Vagina (tissue), 2 donors: ENCODE results near the gene SMIM21. TPM values are rescaled to one million over a fixed set of nuclear protein-coding genes. Genes with fewer than 3 reads are reported as not detected.

Experiments
- DNase-seq, 2 donors: peaks; one replicate each; pipeline ENCODE4 v3.0.0-alpha.2; 2017; ENCODE audit errors: extremely low spot score in 2 of 2
- H3K27ac ChIP-seq: fragments of 200-600 bp; sonication (generic); one replicate; pipeline ENCODE4 v1.5.1; 2019
- H3K27me3 ChIP-seq: fragments of 200-600 bp; sonication (generic); one replicate; pipeline ENCODE4 v1.5.1; 2019
- H3K36me3 ChIP-seq, 2 donors: fragments of 200-600 bp; sonication (generic); one replicate each; pipeline ENCODE4 v1.5.1; 2017 to 2019
- H3K4me1 ChIP-seq: fragments of 200-600 bp; sonication (generic); one replicate; pipeline ENCODE4 v1.5.1; 2019
- H3K4me3 ChIP-seq, 2 donors: fragments of 200-600 bp; sonication (generic); 1 replicate in 1 of 2; 2 replicates in 1 of 2; pipeline ENCODE4 v1.5.1; 2016 to 2019
- H3K9me3 ChIP-seq: fragments of 200-600 bp; sonication (generic); one replicate; pipeline ENCODE4 v1.5.1; 2019
- POLR2A ChIP-seq, 2 donors: fragments of 450-650 bp; IDR thresholded peaks; one replicate each; pipeline ENCODE4 v1.6.1; 2017; ENCODE audit warnings: antibody characterized with exemption in 2 of 2, mild to moderate bottlenecking in 2 of 2, moderate library complexity in 2 of 2
- POLR2AphosphoS5 ChIP-seq, 2 donors: sonication (generic); formaldehyde crosslinking; IDR thresholded peaks; one replicate each; pipeline ENCODE4 v1.9.0; 2017; ENCODE audit warnings: antibody characterized with exemption in 2 of 2, mild to moderate bottlenecking in 2 of 2, low read depth in 1 of 2; ENCODE audit not compliant: insufficient read depth in 1 of 2
- intact Hi-C: fragments of 100-400 bp; cut with DNase I; formaldehyde crosslinking; loops from one replicate; pipeline ENCODE4 v1.15.1; 2023
- total RNA-seq: library from RNA; depleted of rRNA; stranded (reverse); fragments of >200 nt; gene quantifications from one replicate; pipeline ENCODE4 v1.2.3, GENCODE V29; 2016
- TF ChIP-seq, protein P1 (sequence below), 3 experiments: fragments of 450-650 bp in 2 of 3; fragments of 200-600 bp in 1 of 3; sonication (generic) in 1 of 3; IDR thresholded peaks; one replicate each; pipeline ENCODE4 v1.5.1; 2017 to 2019; ENCODE audit warnings: antibody characterized with exemption in 3 of 3, mild to moderate bottlenecking in 2 of 3, moderate library complexity in 2 of 3

The SMIM21 gene
- total RNA-seq, 1 donor from 2014 or later, result not detected

GRCh38 chr18:75377926-75378325 is 49.6 kb downstream of the SMIM21 start:
- TF ChIP-seq POLR2A (IDR thresholded peaks at IDR 0.05) (no peak), POLR2AphosphoS5 (IDR thresholded peaks at IDR 0.05; ENCODE audit: insufficient read depth in 1 of 2, low read depth in 1 of 2) (no peak)
- TF ChIP-seq, protein P1, sequence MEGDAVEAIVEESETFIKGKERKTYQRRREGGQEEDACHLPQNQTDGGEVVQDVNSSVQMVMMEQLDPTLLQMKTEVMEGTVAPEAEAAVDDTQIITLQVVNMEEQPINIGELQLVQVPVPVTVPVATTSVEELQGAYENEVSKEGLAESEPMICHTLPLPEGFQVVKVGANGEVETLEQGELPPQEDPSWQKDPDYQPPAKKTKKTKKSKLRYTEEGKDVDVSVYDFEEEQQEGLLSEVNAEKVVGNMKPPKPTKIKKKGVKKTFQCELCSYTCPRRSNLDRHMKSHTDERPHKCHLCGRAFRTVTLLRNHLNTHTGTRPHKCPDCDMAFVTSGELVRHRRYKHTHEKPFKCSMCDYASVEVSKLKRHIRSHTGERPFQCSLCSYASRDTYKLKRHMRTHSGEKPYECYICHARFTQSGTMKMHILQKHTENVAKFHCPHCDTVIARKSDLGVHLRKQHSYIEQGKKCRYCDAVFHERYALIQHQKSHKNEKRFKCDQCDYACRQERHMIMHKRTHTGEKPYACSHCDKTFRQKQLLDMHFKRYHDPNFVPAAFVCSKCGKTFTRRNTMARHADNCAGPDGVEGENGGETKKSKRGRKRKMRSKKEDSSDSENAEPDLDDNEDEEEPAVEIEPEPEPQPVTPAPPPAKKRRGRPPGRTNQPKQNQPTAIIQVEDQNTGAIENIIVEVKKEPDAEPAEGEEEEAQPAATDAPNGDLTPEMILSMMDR (IDR thresholded peaks at IDR 0.05), result no peak
- no peaks in the 10 kb centered on the region for H3K36me3 ChIP-seq
- DNase-seq, result no peak
- H3K27me3 ChIP-seq, result no peaks in the 10 kb centered on the region
- H3K4me1 ChIP-seq, result no peaks in the 10 kb centered on the region
- intact Hi-C loops, result no loop called here
- H3K9me3 ChIP-seq, result no peaks in the 10 kb centered on the region
- no peak overlapping the region for H3K27ac ChIP-seq
- no peak overlapping the region for H3K4me3 ChIP-seq

DNA sequence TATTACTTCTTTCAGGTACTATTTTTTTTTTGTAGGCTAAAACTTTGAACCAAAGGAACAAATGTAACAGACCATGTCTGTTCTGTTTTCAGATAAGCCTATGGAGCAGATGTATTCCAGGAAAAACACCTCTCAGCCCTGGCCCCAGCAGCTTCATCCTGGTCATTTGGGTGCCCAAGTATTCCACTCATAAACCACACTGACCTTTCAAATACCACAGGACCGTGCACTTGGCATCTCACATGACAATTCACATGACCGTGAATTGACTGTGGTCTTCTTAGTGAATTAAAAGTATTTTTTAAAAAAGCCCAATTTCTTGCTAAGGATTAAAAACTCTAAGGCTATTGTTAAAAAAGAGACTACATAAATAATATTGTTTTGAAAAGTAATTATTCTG is 50.2 kb downstream of the SMIM21 start:
- TF ChIP-seq, protein P1 (IDR thresholded peaks at IDR 0.05), result no peak
- no peak for TF ChIP-seq POLR2AphosphoS5 (IDR thresholded peaks at IDR 0.05; ENCODE audit: insufficient read depth in 1 of 2, low read depth in 1 of 2)
- TF ChIP-seq POLR2A (IDR thresholded peaks at IDR 0.05), result no peak
- H3K36me3 ChIP-seq, result no peaks in the 10 kb centered on the region
- no peaks in the 10 kb centered on the region for H3K9me3 ChIP-seq
- H3K4me3 ChIP-seq, result no peak overlapping the region
- DNase-seq, result no peak
- H3K27ac ChIP-seq, result no peak overlapping the region
- intact Hi-C loops, result no loop called here
- no peaks in the 10 kb centered on the region for H3K4me1 ChIP-seq
- no peaks in the 10 kb centered on the region for H3K27me3 ChIP-seq

DNA sequence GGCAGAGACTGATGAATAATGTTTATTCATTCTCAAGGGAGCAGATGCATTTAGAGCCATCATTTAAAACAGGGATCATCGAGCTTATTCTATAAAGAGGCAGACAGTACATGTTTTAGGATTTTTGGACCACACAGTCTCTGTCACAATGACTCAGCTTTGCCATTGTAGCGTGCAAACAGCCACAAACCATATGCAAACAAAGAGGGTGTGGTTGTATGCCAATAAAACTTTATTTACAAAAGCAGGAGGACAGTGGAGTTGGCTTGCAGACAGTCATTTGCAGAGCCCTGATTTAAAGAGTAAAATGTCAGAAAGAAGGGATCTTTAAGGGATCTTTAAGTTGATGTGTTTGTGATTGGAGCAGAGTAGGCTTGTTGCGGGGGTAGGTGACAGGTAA is 51.5 kb downstream of the SMIM21 start:
- no peaks in the 10 kb centered on the region for H3K27me3 ChIP-seq
- H3K4me3 ChIP-seq, result no peak overlapping the region
- TF ChIP-seq, protein P1 (IDR thresholded peaks at IDR 0.05), result no peak
- TF ChIP-seq POLR2AphosphoS5 (IDR thresholded peaks at IDR 0.05; ENCODE audit: insufficient read depth in 1 of 2, low read depth in 1 of 2) (no peak), POLR2A (IDR thresholded peaks at IDR 0.05) (no peak)
- no peak for DNase-seq
- no peaks in the 10 kb centered on the region for H3K4me1 ChIP-seq
- no peaks in the 10 kb centered on the region for H3K9me3 ChIP-seq
- no peaks in the 10 kb centered on the region for H3K36me3 ChIP-seq
- H3K27ac ChIP-seq, result no peak overlapping the region
- intact Hi-C loops, result no loop called here

GRCh38 chr18:75375341-75375740 is 52.2 kb downstream of the SMIM21 start:
- intact Hi-C loops, result no loop called here

GRCh38 chr18:75374466-75374865 is 53.0 kb downstream of the SMIM21 start:
- no peaks in the 10 kb centered on the region for H3K9me3 ChIP-seq
- no peak overlapping the region for H3K4me3 ChIP-seq
- no peak for DNase-seq
- no peak overlapping the region for H3K27ac ChIP-seq
- intact Hi-C loops, result no loop called here
- TF ChIP-seq POLR2AphosphoS5 (IDR thresholded peaks at IDR 0.05; ENCODE audit: insufficient read depth in 1 of 2, low read depth in 1 of 2), result no peak
- TF ChIP-seq, protein P1 (IDR thresholded peaks at IDR 0.05), result no peak
- no peak for TF ChIP-seq POLR2A (IDR thresholded peaks at IDR 0.05)
- H3K36me3 ChIP-seq, result no peaks in the 10 kb centered on the region
- no peaks in the 10 kb centered on the region for H3K27me3 ChIP-seq
- H3K4me1 ChIP-seq, result no peaks in the 10 kb centered on the region

More at GRCh38 chr18:75375341-75375740, 52.2 kb downstream of the SMIM21 start:
- no peaks in the 10 kb centered on the region for H3K9me3 ChIP-seq
- H3K27ac ChIP-seq, result no peak overlapping the region
- H3K27me3 ChIP-seq, result no peaks in the 10 kb centered on the region
- no peak for DNase-seq
- TF ChIP-seq POLR2A (IDR thresholded peaks at IDR 0.05) (no peak), POLR2AphosphoS5 (IDR thresholded peaks at IDR 0.05; ENCODE audit: insufficient read depth in 1 of 2, low read depth in 1 of 2) (no peak)
- TF ChIP-seq, protein P1 (IDR thresholded peaks at IDR 0.05), result no peak
- H3K36me3 ChIP-seq, result no peaks in the 10 kb centered on the region
- H3K4me3 ChIP-seq, result no peak overlapping the region
- H3K4me1 ChIP-seq, result no peaks in the 10 kb centered on the region
